GM23338 (cell line): Measurements from ENCODE around the gene MSL2.

Experiments
- CREB1 ChIP-seq: fragments of 250-450 bp; sonication (Bioruptor Pico); IDR thresholded peaks from 2 replicates; pipeline ENCODE4 v1.5.0; 2020; ENCODE audit warnings: low read depth, mild to moderate bottlenecking, moderate library complexity
- CTCF ChIP-seq, 2 experiments: fragments of 200-600 bp in 1 of 2; sonication (generic) in 1 of 2; conservative IDR thresholded peaks; 2 replicates each; pipeline versions ENCODE4 v1.5.1 to v1.6.1; 2016 to 2017; ENCODE audit warnings: antibody characterized with exemption in 2 of 2, low read depth in 2 of 2, mild to moderate bottlenecking in 2 of 2, moderate library complexity in 1 of 2
- EZH2 ChIP-seq: fragments of 200-600 bp; sonication (generic); IDR thresholded peaks from one replicate; pipeline ENCODE4 v1.8.0; 2017; ENCODE audit warnings: antibody characterized with exemption, mild to moderate bottlenecking, low read depth; ENCODE audit not compliant: unreplicated experiment
- EZH2phosphoT487 ChIP-seq: fragments of 200-600 bp; sonication (generic); IDR thresholded peaks from one replicate; pipeline ENCODE4 v1.8.1; 2018; ENCODE audit warnings: antibody characterized with exemption; ENCODE audit not compliant: unreplicated experiment
- JUNB ChIP-seq: IDR thresholded peaks from one replicate; pipeline ENCODE4 v1.6.1; 2016; ENCODE audit warnings: antibody characterized with exemption; ENCODE audit not compliant: unreplicated experiment
- NANOG ChIP-seq: IDR thresholded peaks from 2 replicates; pipeline ENCODE4 v1.6.1; 2016; ENCODE audit warnings: antibody characterized with exemption, borderline replicate concordance
- POLR2AphosphoS5 ChIP-seq: IDR thresholded peaks from 2 replicates; pipeline ENCODE4 v1.6.1; 2016; ENCODE audit warnings: antibody characterized with exemption, low read depth
- REST ChIP-seq: IDR thresholded peaks from one replicate; pipeline ENCODE4 v1.6.1; 2018; ENCODE audit warnings: antibody characterized with exemption; ENCODE audit not compliant: unreplicated experiment
- ZNF114 ChIP-seq: fragments of 250-450 bp; sonication (Bioruptor Pico); IDR thresholded peaks from 2 replicates; pipeline ENCODE4 v1.5.0; 2020; ENCODE audit warnings: mild to moderate bottlenecking, moderate library complexity

GRCh38 chr3:136136454-136136853 lies 59.7 kb downstream of the MSL2 start:
- TF ChIP-seq CTCF (conservative IDR thresholded peaks at IDR 0.05; ENCODE audit: low read depth in 2 of 2) = no peak
- TF ChIP-seq CREB1 (CRISPR knock-in tag) = no peak
- TF ChIP-seq POLR2AphosphoS5 = no peak
- TF ChIP-seq JUNB = no peak
- no peak for TF ChIP-seq NANOG
- TF ChIP-seq EZH2phosphoT487 = no peak
- TF ChIP-seq ZNF114 (CRISPR knock-in tag) = no peak
- no peak for TF ChIP-seq EZH2
- TF ChIP-seq REST = no peak
